Stimulated activated CD4-positive, alpha-beta T cell treated with anti-CD3 and anti-CD28 coated beads, Interleukin-2, amount 100 ng/mL, for 24 hours (primary cell): Measurements from ENCODE around the gene SP2.
A peak's percentile ranks its signal among the peaks of the same experiment; 100 is the strongest.

Source experiments
- DNase-seq, 2 donors: peaks; one replicate each; pipeline ENCODE4 v3.0.0-alpha.2; 2020

SP2 gene

DNA sequence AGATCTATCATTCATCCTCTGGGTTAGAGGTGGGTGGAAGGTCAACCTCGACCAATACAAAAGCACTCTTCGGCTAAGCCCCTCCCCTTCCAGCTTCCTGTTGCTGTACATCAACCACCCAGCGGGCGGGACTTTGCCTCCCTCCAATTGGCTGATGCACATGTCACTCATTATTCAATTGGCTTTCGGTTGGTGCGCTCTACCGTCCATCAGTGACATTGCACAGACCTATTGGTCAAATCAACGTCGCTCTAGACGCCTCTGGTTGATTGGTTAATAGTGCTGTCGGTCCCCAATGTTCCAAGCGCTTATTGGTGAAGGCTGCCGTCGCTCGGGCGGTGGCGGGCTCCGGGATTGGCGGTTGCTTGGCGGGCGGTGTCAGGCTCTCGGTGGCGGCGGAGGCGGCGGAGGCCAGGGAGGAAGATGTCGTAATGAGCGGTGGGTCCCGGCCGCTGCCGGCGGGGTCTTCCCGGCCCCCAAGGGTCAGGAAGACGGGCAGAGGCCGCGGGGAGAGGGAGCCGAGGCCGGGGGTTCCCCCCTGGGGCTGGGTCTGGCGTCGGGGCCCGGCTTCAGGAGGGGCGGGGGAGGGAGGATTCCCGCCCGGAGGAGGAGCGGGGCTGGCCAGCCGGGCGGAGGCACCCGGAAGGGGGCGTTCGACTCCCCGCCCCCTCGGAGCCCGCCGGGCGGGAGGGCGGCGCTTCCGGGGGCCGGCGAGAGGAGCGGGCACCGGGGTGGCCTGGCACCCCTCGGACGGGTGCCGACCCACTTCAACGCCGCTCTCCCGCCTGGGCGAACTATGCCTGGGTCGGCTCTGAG lies at the start of gene SP2:
SP2 (plus strand) TSS at position 381 of the 816 bp plus-strand sequence; CDS start at position 432, 51 bp downstream.
- peak; percentile 98 to 99 for DNase-seq

- DNase-seq, result no peak
Observed at GRCh38 chr17:47846716-47847340, 49.2 kb upstream of the SP2 start.

- DNase-seq, result peak in 1 of 2 donors; percentile 32
Observed at GRCh38 chr17:47847341-47848197, 48.5 kb upstream of the SP2 start.

GRCh38 chr17:47848198-47848513 lies 47.9 kb upstream of the SP2 start:
- no peak for DNase-seq

DNA sequence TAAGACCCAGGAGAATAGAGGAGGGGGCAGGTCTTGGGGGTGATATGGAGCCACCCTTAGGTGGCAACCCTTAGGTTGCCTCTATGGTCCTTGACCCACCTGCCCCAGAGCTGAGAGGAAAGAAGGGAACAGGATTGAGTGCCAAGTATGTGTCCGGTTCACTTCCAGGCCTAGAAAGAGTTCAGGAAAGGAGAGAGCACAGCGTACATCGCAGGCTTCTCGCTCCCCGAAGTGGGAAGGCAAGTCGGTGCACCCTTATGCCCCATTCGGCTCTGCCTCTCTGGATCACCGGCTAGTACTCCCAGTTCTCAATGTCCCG lies 45.7 kb upstream of the SP2 start:
- DNase-seq, result no peak

- DNase-seq, result peak; percentile 69 to 82
Observed at GRCh38 chr17:47850692-47851573, 45.1 kb upstream of the SP2 start, which contains the start of gene SP6. Gene SP6, minus strand, starts transcription at chr17:47851163. Its CDS starts 2,734 bp downstream, at chr17:47848429.

GRCh38 chr17:47851764-47852112 lies 44.3 kb upstream of the SP2 start:
- no peak for DNase-seq

DNA sequence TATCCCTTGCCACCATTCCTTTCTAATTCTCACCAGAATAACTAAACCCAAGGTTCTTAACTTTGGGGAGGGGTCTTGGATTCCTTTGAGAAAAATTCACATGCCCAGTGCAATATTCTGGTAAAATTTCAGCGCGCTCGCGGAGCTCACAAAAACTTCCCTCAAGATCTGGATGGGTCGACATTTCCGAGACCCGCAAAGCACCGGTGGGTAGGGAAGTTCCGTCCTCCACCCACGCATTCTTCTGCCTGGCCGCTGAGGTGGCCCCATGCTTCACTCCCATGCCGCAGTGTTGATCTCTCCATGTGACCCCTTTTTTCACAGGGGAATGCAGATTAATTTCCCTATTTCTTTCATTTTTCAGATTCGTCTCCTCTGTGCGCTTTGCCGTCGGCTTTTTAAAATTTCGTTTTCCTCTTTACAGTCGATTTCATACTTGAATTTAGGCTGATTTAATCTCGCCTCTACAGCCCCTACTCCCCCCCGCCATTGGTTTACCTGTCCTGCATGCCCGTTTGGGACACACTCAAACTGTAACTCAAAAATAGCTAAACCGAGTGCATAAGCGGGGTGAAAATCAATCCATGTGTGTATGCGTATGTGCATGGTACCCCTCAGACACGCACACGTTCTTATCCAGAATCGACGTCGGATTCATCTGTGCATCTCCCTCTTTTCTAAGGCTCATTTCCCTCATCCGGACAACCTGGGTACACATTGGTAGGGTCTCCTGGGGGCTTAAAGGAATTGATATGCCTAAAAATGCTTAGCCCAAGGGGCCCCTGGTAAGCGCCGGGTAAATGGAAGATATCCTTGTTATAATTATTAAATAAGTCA lies 43.7 kb upstream of the SP2 start:
- DNase-seq, result no peak

- DNase-seq, result no peak
Observed at GRCh38 chr17:47853616-47854015, 42.4 kb upstream of the SP2 start.

DNA sequence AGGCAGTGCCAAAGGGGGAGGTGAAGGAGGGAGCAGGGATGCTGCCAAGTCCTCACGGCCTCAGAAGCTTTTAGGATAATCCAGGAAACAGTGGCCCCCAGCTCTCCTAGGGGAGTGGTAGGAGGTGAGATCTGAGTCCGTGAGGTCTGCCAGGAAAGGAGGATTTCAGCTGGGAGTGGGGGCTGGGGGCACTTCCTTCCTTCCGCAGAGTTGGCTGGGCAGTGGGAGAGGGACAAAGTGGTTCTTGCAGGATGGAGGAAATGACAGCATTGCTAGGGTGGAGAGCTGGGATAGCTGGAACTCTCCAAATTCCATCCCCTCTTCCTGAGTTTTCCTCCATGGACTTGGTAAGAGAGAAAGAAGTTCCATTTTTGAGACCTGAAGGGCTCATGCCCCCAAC lies 40.3 kb upstream of the SP2 start:
- DNase-seq, result no peak

DNA sequence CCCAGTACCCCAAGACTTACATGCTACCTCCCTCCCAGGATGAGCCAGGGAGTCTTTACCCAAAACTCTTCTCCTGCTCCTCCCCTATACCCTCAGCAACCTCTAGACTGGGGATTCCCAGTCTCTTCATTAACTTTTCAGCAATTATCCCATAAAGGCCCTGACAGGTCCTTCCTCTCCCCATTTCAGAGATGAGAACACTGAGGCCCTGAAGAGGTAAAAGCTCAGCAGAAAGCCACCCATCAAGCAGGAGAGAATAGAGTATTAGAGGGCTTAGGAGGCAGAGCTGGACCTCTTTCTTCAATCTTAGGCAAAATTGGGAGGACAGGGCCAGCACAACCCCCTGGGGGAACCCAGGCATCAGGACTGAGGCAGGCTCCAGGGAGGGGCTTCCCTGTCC lies 39.2 kb upstream of the SP2 start:
- no peak for DNase-seq

- DNase-seq, result no peak
Observed at GRCh38 chr17:47857551-47858455, 38.2 kb upstream of the SP2 start.

GRCh38 chr17:47860386-47860785 lies 35.6 kb upstream of the SP2 start:
- DNase-seq, result no peak

GRCh38 chr17:47862621-47863440 lies 33.2 kb upstream of the SP2 start:
- DNase-seq, result no peak

- no peak for DNase-seq
Observed at GRCh38 chr17:47864791-47865216, 31.2 kb upstream of the SP2 start.

DNA sequence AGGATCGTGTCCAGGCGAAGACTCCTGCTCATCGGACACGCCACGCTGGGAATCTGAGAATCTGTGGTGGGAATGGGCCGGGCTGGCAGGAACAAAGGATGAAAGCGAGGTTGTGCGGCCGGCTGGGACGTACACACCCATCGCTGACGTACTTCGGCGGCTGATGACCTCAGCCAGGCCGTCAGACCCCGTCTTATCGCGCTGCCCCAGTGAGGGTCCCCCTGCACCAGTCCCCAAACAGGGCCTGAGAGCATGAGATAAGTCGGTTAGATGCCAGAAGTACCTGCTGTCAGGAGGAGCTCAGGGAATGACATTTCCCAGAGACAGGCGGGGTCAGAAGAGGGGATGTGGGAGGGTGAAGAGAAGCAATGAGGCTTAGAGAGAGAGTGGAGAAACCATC lies 29.1 kb upstream of the SP2 start:
- no peak for DNase-seq

- DNase-seq, result no peak
Observed at GRCh38 chr17:47867813-47868533, 28.1 kb upstream of the SP2 start.

- DNase-seq, result no peak
Observed at GRCh38 chr17:47869114-47869513, 26.9 kb upstream of the SP2 start.

- DNase-seq, result no peak
Observed at GRCh38 chr17:47870056-47870455, 26.0 kb upstream of the SP2 start.
